ES-I3 (cell line): Measurements from ENCODE around the gene CCL21.
A peak's percentile ranks its signal among the peaks of the same experiment; 100 is the strongest.

Experiments used
- H3K36me3 ChIP-seq: 2 replicates; pipeline ENCODE4 v1.6.1; 2013; ENCODE audit warnings: mild to moderate bottlenecking, low read length, control low read depth, moderate library complexity; ENCODE audit not compliant: insufficient read depth
- H3K4me1 ChIP-seq: 2 replicates; pipeline ENCODE4 v1.6.1; 2013; ENCODE audit warnings: mild to moderate bottlenecking, control low read depth, low read length; ENCODE audit not compliant: insufficient read depth
- H3K9ac ChIP-seq: 2 replicates; pipeline ENCODE4 v1.6.1; 2013; ENCODE audit warnings: low read depth, mild to moderate bottlenecking, low read length, moderate library complexity
- H3K9me3 ChIP-seq: 2 replicates; pipeline ENCODE4 v1.6.1; 2013; ENCODE audit warnings: mild to moderate bottlenecking, low read length, moderate library complexity; ENCODE audit not compliant: control insufficient read depth, insufficient read depth

The CCL21 gene

DNA sequence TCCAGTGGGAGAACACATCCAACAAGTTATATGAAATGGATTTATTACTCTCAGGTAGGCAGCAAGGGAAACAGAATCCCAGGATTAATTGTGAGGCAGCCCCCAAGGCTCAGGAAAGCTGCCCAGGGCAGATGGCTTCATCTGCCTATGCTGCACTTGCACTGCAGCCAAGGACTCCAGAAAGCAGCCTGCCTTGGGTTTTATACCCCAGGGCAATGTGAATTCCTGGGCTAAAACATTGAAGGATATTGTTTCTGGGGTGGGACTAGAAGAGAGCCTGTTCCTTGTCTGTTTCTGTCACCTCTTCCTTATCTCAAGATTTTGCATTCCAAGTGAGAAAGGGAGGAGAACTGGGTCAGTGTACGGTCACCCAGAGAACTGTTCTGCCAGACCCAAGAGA, 38.6 kb downstream of the CCL21 start:
- H3K9ac ChIP-seq = no peak overlapping the region
- no peaks in the 10 kb centered on the region; the same call in none of the 2 replicates for H3K9me3 ChIP-seq
- no peaks in the 10 kb centered on the region for H3K4me1 ChIP-seq
- no peaks in the 10 kb centered on the region for H3K36me3 ChIP-seq

DNA sequence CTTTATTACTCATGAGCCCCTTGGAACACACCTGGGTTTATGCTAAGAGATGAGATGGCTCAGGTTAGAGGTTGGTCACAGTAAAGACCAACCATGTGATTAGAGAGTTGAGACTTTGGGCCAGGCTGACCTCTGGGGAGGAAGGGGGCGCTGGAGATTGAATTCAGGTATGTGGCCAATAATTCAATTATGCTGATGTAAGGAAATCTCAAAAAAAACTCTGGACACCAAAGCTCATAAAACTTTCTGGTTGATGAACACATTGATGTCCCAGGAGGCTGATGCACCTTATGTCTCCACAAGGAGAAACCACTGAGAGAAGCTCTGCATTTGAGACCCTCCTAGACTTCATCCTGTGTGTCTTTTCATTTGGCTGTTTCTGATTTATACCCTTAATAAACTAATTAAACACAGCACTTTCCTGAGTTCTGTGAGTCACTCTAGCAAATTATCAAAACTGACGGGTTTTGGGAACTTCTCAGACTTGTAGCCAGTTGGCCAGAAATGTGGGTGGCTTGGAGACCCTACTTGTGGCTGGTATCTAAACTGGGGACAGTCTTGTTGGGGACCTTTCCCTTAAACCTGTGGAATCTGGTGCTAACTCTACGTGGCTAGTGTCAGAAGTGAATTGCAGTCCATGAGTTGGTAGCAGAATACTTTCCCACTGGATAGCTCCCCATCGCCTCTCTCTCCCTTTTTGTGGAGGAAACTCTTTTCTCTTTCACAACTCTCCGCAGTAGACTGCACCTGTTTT, 40.0 kb downstream of the CCL21 start:
- Histone ChIP-seq H3K9me3 (peaks cover 2% of the 10 kb centered on the region), H3K9ac (no peak overlapping the region), H3K36me3 (no peaks in the 10 kb centered on the region), H3K4me1 (no peaks in the 10 kb centered on the region)

DNA sequence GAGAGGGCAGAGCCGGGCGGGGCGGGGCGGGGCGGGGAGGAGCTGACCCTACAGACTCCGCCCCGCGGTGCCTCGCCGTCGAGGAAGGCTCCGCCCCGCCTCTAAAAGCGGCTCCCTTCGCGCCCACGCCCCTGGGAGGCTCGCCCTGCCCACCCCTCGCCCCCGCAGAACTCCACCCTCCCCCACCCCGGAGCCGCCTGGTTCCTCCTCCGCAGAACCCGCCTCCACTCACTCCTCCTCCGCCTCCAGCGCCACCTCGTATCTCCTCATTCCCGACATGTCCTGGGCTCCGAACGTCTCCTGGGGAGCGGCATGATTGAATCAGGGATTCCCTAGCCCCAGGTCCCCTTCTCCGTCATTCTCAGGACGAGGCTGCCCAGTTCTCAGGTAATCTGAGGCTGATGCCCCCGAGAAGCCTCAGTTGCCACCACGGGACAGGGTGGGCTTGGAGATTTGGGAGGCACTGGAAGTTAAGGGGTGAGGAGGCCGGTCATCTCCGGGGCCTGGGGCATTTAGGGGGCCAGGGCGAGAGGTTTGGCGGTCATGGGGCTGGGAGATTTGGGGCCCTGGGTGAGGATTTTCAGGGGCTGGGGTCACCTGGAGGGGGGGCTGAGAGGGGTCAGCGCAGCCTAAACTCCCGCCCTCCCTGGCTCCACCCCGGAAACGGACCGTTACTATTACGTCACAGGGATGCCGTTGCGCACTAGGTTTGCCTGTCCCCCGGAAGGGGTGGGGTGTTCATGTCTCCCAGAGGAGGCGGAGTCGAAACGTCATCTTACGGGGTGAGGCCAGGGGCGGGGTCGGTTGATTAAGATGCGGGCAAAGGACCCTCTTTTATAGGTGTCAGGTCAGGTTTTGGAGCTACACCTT, 44.3 kb downstream of the CCL21 start:
- Histone ChIP-seq H3K9me3 (peaks cover 2% of the 10 kb centered on the region), H3K9ac (peak overlapping the region; percentile 93), H3K36me3 (no peaks in the 10 kb centered on the region), H3K4me1 (peaks cover 4% of the 10 kb centered on the region; the same call in 1 of the 2 replicates)

DNA sequence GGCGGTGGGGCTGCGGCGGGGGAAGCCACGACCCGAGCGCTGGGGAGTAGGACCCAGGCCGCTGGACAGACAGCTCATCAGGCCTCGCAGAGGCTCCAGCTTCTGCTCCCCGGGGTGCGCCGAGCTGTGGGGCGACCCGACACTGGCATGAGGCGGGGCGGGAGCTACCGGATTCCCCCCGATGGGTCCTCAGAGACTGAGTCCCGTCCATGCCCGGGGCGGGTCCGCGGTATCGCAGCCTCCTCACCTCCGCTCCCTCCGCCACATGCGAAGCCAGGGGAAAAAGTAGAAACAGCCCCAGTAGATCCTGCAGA, 44.9 kb downstream of the CCL21 start:
- Histone ChIP-seq H3K9ac (peak overlapping the region; percentile 73), H3K36me3 (no peaks in the 10 kb centered on the region), H3K9me3 (peaks cover 2% of the 10 kb centered on the region), H3K4me1 (peaks cover 4% of the 10 kb centered on the region; the same call in 1 of the 2 replicates)

DNA sequence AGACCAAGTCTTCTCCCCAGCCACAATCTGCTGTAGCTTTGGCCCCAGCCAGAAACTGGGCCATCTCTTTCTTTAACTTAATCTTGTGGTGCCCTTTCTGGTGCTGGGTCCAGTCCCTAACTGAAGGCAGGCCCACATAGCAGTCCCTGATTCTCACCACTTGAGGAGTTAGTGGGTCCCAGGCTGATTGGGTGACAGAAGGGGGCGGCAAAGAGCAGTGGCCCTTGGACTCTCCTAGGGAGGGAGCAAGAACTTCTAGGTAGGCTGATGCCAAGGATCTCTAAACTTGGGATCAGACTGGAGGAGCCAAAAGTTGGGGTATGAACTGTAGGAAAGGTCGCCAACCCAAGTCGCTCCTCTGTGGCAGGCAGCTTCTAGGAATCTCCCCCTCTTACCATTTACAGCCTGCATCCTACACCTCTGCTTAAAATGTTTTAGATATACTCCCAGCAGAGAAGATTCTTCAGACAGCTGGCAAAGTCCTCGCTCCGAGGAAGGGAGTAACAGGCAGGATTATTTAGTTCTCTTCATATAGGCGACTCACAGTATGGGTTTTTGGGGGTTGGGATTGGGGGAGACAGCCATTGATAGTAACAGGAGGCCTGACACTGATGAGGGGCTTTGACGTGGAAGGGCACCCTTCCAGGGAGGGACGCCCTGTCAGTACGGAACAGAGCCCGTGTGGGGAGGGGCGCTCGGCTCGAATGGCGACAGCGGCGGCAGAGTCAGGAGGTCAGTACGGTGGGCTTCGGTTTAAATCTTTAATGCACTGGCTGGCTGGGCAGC, 45.5 kb downstream of the CCL21 start:
- Histone ChIP-seq H3K4me1 (peaks cover 4% of the 10 kb centered on the region; the same call in 1 of the 2 replicates), H3K9ac (peak overlapping the region; percentile 73)

DNA sequence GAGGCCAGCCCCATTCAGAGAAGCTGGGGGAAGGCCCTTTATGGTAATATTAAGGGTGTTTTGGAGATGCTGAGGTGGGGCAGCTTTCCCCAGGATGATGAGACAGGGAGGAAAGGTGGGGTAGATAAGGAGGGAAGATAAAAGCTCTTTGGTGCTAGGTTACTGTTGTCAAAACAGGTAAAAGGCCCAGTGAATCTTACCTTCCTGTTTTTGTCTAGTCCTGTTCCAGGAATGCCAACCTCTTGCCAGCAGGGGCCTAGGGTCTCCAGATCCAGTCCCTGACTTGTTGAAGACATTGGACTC, 46.7 kb downstream of the CCL21 start:
- Histone ChIP-seq H3K9me3 (0 out of 2 replicates have a peak, but pooled peaks cover 2% of the 10 kb centered on the region), H3K4me1 (peaks cover 4% of the 10 kb centered on the region; the same call in 1 of the 2 replicates), H3K36me3 (no peaks in the 10 kb centered on the region), H3K9ac (no peak overlapping the region)

More for the DNA sequence above, 45.5 kb downstream of the CCL21 start:
- H3K9me3 ChIP-seq = peaks cover 2% of the 10 kb centered on the region; the same call in 1 of the 2 replicates
- no peaks in the 10 kb centered on the region for H3K36me3 ChIP-seq

DNA sequence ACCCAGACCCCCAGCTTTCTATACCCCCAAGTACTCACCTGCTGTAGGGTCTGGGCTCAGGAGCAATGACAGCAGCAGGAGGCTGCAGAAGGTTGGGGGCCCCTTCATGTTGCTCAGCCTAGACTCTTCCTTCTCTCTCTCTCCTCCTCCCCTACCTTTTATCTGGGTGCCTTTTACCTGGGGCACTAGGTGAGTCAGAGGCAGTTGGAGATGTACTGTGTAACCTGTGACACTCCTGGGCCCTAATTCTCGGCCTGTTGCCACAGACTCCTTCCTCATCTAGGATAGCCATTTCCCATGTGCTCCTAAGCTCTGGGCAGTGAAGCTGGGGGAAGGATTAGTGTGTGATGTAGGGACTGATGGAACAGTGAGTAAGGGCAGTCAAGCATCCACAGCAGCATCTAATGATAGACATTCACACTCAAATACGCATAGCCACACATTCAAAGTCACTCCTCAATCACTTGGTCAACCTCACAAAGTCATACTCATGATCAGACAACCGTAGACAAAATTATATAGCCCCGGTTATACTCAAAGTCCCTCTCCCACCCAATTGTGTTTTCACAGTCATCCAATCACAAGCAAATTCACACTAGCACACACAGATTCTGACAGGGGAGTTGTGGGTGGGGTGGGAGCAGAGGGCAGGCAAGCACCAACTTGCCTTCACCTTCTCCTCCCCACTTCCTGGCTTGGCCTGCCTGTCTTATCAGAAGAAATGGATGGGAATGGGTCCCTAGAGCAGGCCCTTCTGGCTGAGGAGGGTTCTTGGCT, 47.2 kb downstream of the CCL21 start, which contains the start of gene CCL27:
Gene CCL27 (minus strand): TSS at position 132 of the 777 bp plus-strand sequence. CDS start 24 bp downstream, at position 108.
- peaks cover 4% of the 10 kb centered on the region; the same call in 1 of the 2 replicates for H3K4me1 ChIP-seq
- H3K36me3 ChIP-seq = no peaks in the 10 kb centered on the region
- no peak within 1 kb of the TSS for H3K9ac ChIP-seq

DNA sequence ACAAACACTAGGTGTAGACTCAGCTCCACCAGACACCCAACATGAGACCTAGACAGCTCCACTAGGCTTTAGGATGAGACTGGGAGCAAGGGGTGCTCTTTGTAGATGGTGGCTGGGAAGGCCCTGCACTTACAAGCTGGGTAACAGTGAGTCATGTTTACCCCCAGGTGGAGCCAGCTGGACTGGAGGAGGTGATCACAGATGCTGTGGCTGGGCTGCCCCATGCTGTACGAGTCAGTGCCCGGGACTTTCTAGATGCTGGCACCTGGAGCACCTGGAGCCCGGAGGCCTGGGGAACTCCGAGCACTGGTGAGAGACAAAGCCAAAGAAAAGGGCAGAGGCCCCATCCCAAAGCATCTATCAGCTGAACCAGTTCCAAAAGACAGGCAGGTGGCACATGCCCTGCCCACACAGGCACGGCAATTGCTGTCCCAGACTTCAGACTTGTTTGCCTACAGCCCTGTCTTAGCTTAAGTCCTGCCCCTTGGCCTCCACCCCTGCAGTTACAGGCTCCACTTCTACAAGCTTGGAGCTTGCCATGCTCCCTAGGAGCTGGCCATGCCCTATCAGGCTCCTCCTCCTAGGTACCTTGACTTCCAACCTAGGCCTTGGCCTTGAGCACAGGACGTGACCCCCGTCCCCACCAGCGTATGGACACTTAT, 50.2 kb downstream of the CCL21 start:
- Histone ChIP-seq H3K9ac (no peak overlapping the region), H3K36me3 (no peaks in the 10 kb centered on the region), H3K4me1 (peaks cover 4% of the 10 kb centered on the region; the same call in 1 of the 2 replicates), H3K9me3 (no peaks in the 10 kb centered on the region)

More for the DNA sequence above, 47.2 kb downstream of the CCL21 start, which contains the start of gene CCL27:
- 0 out of 2 replicates have a peak, but pooled peaks cover 2% of the 10 kb centered on the region for H3K9me3 ChIP-seq
